Activated CD4-positive, alpha-beta T cell treated with anti-CD3 and anti-CD28 coated beads for 1 hour (primary cell): ENCODE data around the gene SEPHS2.

ENCODE experiments used
- DNase-seq: peaks from one replicate; pipeline ENCODE4 v3.0.0-alpha.2; 2020

SEPHS2 gene

GRCh38 chr16:30429418-30429677 is 16.3 kb downstream of the SEPHS2 start:
- DNase-seq, result no peak

GRCh38 chr16:30428055-30428454 is 17.6 kb downstream of the SEPHS2 start:
- no peak for DNase-seq

- no peak for DNase-seq
Observed at GRCh38 chr16:30421010-30421409, 24.7 kb downstream of the SEPHS2 start.

GRCh38 chr16:30418350-30419181 is 27.1 kb downstream of the SEPHS2 start:
- DNase-seq, result no peak

DNA sequence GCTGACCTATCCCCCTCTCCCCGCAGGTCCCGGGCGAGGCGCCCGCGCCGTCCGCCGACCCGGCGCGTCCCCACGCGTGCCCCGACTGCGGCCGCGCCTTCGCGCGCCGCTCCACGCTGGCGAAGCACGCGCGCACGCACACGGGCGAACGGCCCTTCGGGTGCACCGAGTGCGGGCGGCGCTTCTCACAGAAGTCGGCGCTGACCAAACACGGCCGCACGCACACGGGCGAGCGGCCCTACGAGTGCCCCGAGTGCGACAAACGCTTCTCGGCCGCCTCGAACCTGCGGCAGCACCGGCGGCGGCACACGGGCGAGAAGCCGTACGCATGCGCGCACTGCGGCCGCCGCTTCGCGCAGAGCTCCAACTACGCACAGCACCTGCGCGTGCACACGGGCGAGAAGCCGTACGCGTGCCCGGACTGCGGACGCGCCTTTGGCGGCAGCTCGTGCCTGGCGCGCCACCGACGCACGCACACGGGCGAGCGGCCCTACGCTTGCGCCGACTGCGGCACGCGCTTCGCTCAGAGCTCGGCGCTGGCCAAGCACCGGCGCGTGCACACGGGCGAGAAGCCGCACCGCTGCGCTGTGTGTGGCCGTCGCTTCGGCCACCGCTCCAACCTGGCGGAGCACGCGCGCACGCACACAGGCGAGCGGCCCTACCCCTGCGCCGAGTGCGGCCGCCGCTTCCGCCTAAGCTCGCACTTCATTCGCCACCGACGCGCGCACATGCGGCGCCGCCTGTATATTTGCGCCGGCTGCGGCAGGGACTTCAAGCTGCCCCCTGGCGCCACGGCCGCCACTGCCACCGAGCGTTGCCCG is 27.9 kb downstream of the SEPHS2 start:
- peak; percentile 85 for DNase-seq

DNA sequence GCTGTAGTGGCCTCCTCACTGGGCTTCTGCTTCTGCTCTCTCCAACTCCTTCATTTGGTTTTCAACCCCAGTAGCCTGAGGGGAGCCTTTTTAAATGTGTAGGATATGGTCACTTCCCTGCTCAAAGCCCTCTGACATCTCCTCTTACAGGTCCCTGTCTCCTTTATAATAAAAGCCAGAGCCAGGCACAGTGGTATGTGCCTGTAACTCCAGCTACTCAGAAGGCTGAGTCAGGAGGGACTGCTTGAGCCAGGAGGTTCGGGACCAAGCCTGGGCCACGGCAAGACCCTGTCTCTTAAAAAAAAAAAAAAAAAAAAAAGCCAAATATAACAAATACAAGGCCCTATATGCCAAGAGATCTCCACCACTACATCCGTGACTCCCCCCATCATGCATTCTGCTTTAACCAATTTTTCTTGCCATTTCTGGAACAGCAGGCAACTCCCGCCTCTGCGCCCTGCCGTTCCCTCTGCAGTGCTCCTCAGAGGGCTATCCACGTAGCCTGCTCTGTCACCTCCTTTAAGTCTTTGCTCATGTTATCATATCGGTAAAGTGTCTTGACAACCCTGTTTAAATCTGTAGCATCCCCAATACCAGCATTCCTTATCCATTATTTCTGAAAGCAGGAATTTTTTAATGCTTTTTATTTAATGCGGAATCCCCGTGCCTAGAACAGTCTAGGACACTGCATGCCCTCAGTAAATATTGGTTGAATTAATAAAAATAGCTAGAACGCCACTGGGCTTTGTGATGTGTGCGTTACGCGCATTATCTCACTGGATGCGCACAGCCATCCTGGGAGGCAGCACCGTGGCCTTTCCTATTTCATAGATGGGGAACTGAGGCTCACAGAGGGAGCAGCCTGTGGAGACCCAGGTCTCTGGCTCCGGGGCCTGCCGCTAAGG is 28.8 kb downstream of the SEPHS2 start:
- no peak for DNase-seq

DNA sequence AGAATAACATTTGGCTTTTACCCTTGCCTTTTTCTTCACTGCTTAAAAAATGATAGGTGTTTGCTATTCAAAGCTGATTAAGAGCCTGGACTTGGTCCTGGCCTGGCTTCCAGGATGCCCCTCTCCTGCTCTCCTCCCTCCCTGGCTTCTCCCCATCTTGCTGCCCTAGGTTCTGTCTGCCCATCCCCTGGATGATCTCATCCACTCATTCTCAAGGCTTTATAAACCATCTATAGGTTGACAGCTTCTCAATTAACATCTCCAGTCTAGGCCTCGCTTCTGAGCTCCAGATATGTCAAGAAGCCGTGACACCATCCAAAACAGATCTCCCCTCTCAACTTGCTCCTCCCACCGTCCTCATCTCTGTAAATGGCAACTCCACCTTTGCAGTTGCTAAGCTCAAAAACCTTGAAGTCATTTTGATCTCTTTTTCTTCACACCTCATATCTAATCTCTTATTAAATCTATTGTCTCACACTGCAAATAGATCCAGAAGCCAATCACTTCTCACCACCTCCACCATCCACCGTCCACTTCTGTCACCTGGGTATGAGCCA is 29.5 kb downstream of the SEPHS2 start:
- DNase-seq, result no peak

GRCh38 chr16:30414159-30414558 is 31.5 kb downstream of the SEPHS2 start:
- no peak for DNase-seq

- no peak for DNase-seq
Observed at GRCh38 chr16:30413112-30413806, 32.4 kb downstream of the SEPHS2 start.

DNA sequence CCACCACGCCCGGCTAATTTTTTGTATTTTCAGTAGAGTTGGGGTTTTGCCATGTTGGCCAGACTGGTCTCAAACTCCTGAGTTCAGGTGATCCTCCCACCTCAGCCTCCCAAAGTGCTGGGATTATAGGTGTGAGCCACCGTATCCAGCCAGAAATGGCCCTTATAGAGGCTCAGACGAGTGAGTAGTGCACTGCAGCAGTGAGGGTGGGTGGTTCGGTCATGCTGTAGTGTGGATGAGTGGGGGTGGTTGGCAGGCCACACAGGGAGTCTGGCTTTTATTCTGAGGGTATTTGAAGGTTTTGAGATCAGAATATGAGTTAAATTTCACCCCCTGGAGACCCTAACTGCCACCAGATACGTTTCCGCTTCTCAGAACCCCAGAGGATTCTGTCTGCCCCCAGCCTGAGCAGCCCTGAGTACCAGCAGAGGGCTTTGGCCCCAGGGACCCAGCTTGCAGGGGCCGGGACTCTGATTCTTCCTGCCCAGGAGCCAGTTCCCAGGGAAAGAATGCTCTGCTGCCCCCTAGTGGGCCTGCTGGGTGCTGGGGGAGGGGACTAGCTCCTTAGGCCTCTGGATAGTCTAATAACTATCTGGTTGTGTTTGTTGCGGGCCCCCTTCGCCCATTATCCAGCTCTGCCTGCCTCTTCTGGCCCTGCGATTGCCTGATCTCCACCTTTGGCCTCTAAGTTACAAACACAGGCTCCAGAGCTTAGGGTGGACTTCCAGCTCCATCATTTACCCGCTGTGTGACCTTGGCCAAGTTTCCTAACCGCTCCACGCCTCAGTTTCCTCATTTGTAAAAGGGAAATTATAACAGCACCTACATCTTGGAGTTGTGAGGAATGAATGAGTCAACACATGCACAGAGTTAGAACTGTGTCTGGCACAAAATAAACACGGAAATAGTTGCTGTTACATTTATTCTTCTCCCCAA is 36.3 kb downstream of the SEPHS2 start:
- peak; percentile 87 for DNase-seq

GRCh38 chr16:30407804-30408534 is 37.7 kb downstream of the SEPHS2 start:
- no peak for DNase-seq

DNA sequence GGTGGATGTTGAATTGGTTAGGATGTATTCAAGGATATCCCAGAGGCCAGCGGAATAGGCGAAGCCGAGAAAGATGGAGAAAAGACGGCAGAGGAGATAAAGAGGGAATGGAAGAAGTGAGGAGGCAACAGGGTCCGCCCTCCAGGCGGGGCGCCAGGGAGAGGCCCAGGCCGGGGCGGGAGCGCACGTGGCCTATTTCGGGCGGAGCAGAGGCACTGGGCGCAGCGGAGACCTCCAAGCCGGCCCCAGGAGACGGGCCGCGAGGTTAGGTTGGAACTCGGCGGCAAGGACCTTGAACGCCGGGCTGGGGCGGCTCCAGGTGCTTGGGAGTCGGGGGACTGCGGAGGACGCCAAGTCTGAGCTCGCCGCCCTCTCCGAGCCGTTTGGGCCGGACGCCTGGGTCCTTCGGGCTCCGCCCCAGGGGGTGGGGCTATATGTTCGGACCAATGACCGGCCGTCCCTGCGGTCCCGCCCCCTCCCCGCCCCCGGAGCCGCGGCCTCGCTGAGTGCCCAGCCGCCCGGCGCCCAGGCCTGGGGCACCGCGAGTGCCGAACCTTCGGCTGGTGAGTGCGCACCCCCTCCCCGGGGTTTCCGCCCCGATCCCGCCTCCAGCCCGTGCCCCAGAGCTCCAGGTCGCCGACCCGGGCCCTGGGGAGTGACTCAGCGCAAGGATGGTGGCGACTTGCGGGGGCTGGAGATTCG is 38.4 kb downstream of the SEPHS2 start, which contains the start of gene ZNF771:
TSS of gene ZNF771 (plus strand) at position 505 of the 702 bp plus-strand sequence. CDS start 448 bp downstream, outside the sequence.
- peak; percentile 76 for DNase-seq

- no peak for DNase-seq
Observed at GRCh38 chr16:30406795-30407101, 38.9 kb downstream of the SEPHS2 start.

- DNase-seq, result no peak
Observed at GRCh38 chr16:30401768-30402425, 43.8 kb downstream of the SEPHS2 start.

GRCh38 chr16:30399435-30400186 is 46.1 kb downstream of the SEPHS2 start:
- no peak for DNase-seq

- no peak for DNase-seq
Observed at GRCh38 chr16:30398661-30399434, 46.8 kb downstream of the SEPHS2 start.
